Stomach (tissue), 4 donors: ENCODE data around the gene LNPEP.

Source experiments
- POLR2A ChIP-seq, 4 donors: fragments of 450-650 bp; IDR thresholded peaks; one replicate each; pipeline ENCODE4 v1.6.1; 2016; ENCODE audit warnings: antibody characterized with exemption in 4 of 4, control low read depth in 2 of 4, mild to moderate bottlenecking in 1 of 4, moderate library complexity in 1 of 4
- TF ChIP-seq, protein P1 (sequence below), 7 experiments: fragments of 450-650 bp in 4 of 7; fragments of 200-600 bp in 3 of 7; sonication (generic) in 3 of 7; IDR thresholded peaks; one replicate each; pipeline ENCODE4 v1.5.1; 2016 to 2019; ENCODE audit warnings: antibody characterized with exemption in 7 of 7, control low read depth in 2 of 7, mild to moderate bottlenecking in 1 of 7

DNA sequence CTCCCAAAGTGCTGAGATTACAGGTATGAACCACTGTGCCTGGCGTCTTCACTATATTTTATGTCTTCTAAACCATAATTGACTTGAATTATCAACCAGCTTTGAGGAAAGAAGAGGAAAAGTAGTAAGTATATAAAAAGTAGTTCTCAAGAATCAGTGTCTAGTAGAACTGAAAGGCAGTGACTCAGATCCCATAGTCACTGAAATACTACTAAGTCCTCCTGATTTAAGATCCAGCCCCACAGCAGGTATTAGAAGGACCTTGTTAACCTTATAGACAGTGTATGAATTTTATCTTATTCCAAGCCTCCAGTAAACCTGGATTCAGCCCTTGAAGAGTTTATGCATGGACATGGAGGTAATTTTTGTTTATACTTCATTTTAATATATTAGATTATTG lies 31.5 kb downstream of the LNPEP start:
- TF ChIP-seq, protein P1, sequence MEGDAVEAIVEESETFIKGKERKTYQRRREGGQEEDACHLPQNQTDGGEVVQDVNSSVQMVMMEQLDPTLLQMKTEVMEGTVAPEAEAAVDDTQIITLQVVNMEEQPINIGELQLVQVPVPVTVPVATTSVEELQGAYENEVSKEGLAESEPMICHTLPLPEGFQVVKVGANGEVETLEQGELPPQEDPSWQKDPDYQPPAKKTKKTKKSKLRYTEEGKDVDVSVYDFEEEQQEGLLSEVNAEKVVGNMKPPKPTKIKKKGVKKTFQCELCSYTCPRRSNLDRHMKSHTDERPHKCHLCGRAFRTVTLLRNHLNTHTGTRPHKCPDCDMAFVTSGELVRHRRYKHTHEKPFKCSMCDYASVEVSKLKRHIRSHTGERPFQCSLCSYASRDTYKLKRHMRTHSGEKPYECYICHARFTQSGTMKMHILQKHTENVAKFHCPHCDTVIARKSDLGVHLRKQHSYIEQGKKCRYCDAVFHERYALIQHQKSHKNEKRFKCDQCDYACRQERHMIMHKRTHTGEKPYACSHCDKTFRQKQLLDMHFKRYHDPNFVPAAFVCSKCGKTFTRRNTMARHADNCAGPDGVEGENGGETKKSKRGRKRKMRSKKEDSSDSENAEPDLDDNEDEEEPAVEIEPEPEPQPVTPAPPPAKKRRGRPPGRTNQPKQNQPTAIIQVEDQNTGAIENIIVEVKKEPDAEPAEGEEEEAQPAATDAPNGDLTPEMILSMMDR (IDR thresholded peaks at IDR 0.05): no peak
- no peak for TF ChIP-seq POLR2A (IDR thresholded peaks at IDR 0.05)
